ENCODE results near the gene FCHSD2.
"Not testable (repeated sequence)": the region's sequence is repeated elsewhere in the genome, so short reads cannot be mapped to it uniquely, and the experiment has no call there.

FCHSD2 gene

GRCh38 chr11:72940417-72940816 is 201.7 kb downstream of the FCHSD2 start:
- in situ Hi-C loops (cut with HindIII; ENCODE audit: low sequenced_read_pairs), result no loop called here

DNA sequence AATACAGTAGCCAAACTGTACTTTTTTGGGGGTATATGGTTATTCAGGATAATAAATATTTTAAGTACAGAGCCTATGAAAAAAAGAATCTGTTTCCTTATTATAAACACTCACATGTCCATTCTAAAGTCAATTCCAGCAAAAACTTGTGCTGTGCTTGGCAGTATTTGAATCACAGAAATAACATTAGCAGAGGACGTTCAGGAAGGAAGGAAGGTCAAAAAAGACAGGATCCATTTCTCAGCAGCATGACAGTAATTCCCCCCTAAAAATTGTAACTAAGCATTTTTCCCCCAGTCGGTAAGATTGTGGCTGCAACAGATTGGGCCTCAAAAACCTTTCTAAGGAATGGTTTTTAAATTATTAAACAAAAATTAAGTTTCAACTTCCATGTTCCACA is 203.1 kb downstream of the FCHSD2 start:
- in situ Hi-C loops (cut with HindIII; ENCODE audit: low sequenced_read_pairs), result loop anchor here (5.0 kb wide), 1 partner anchor 43 kb away; no protein-coding TSS in a partner anchor

GRCh38 chr11:72937439-72937838 is 204.7 kb downstream of the FCHSD2 start:
- in situ Hi-C loops (cut with HindIII; ENCODE audit: low sequenced_read_pairs), result loop anchor here (5.0 kb wide), 1 partner anchor 45 kb away; no protein-coding TSS in a partner anchor

- in situ Hi-C loops (cut with HindIII; ENCODE audit: low sequenced_read_pairs), result loop anchor here (5.0 kb wide), 1 partner anchor 47 kb away; no protein-coding TSS in a partner anchor
These were observed 206.4 kb downstream of the FCHSD2 start for GRCh38 chr11:72935700-72936099.

DNA sequence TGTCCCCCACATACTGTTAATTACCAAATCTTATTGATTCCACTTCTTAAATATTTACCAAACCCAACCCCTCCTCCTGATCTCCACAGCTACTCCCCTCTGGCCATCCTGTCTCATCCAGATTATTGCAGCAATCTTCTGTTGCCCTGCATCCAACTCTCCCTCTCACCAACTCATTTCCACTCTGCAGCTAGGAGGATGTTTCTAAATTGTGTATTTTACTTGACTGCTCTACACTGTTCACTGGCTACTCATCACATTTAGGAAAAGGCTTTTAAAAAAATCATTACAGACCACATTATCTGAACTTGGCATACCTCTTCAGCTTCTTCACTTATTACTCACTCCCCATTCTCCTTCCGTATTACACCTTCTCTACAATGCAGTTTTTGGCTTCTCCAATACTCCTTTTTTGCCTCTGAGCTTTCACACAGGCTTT is 210.0 kb downstream of the FCHSD2 start:
- in situ Hi-C loops (cut with HindIII; ENCODE audit: low sequenced_read_pairs), result no loop called here

DNA sequence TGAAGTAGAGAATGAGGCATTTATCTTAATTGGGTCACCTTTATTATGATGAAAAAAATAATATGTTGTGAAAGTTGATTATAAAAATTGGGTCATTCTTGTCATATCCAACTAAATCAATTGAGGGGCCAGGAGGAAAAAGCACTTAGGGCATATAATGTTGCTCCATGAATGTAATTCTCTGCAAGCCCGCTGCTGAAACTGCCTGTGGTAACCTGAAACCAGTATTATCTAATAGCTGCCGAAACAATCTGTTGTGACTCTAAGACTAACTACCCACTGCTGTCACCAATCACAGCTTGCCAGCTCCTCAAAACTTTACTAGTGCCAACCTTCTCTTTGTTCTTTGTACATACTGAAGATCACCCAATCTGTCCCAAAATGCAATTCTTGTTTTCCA is 212.1 kb downstream of the FCHSD2 start:
- in situ Hi-C loops (cut with HindIII; ENCODE audit: low sequenced_read_pairs), result no loop called here

DNA sequence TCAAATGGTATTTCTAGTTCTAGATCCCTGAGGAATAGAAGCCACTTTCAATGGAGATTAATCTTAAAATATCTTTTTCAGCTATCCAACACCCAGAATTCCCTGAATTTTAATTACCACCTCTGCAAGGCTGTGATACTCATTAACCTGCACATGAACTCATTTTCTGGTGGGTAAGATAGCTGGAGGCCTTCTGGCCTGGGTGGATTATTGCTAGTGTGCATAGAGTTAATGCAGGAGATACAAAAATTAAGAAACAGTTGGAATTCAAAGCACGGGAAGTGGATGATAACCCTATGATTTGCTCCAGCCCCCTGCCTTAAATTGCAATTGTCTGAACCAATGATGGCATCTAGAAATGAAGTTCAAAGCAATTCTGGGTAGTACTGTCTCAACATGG is 212.9 kb downstream of the FCHSD2 start:
- in situ Hi-C loops (cut with HindIII; ENCODE audit: low sequenced_read_pairs), result no loop called here

DNA sequence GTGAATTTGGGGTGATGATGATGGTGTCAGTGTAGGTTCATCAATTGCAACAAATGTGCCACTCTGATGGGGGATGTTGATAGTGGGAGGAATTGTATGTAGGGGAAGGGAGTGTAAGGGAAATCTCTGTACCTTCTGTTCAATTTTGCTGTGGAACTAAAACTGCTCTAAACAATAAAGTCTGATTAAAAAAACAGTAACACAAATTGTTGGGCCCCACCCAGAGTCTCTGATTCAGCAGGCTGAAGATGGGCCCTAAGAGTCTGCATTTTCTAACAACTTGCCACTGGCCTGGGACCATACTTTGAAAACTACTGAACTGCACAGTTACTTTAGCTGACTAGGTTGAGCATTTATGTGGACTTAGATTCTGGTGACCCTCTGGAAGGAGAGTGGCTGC is 214.7 kb downstream of the FCHSD2 start:
- in situ Hi-C loops (cut with HindIII; ENCODE audit: low sequenced_read_pairs), result no loop called here

GRCh38 chr11:72926076-72926475 is 216.0 kb downstream of the FCHSD2 start:
- in situ Hi-C loops (cut with HindIII; ENCODE audit: low sequenced_read_pairs), result no loop called here

DNA sequence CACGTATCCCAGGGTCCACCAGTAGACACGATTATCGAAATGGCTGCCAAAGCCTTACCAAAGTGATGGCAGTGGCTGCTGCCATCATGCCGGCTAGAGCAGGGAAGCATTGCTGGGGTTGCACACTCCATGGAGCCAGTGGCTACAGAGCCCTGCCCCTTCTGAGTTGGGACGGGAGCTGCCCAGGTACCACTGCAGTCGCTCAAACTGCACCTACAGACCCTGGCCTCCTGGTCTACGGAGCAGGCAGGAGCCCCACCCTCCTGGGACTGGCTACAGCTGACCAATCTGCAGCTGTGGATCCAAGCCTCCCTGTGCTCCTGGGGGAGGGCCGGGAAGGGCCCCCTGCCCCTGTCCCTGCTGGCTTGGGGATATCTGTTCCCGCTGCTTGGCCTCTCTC is 216.5 kb downstream of the FCHSD2 start:
- in situ Hi-C loops (cut with HindIII; ENCODE audit: low sequenced_read_pairs), result no loop called here

DNA sequence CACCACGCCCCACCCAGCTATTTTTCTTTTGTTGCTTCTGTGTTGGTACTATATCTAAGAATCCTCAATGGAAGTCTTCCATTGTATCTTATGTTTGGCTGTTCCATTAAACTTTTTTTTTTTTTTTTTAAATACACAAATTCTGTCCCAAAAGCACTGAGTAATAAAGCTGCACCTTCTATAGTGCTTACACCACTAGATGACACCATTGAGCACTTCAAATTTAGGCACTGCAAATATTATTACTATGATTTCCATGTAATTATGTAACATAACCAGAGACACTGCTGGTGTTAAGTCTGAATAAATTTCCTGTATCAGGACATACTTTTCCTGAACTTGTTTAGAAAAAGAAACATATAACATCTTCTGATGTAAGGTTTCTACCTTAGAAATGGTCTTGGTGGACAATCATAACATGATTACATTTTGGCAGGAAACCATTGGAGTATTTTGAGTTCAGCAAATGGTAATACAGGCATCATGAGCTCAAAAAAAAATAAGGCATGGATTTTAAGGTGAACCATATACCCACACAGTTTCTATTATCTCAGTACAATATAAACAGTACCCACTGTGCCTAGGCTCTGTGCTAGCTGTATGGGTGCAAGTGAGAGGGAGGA is 217.4 kb downstream of the FCHSD2 start:
- in situ Hi-C loops (cut with HindIII; ENCODE audit: low sequenced_read_pairs), result no loop called here

DNA sequence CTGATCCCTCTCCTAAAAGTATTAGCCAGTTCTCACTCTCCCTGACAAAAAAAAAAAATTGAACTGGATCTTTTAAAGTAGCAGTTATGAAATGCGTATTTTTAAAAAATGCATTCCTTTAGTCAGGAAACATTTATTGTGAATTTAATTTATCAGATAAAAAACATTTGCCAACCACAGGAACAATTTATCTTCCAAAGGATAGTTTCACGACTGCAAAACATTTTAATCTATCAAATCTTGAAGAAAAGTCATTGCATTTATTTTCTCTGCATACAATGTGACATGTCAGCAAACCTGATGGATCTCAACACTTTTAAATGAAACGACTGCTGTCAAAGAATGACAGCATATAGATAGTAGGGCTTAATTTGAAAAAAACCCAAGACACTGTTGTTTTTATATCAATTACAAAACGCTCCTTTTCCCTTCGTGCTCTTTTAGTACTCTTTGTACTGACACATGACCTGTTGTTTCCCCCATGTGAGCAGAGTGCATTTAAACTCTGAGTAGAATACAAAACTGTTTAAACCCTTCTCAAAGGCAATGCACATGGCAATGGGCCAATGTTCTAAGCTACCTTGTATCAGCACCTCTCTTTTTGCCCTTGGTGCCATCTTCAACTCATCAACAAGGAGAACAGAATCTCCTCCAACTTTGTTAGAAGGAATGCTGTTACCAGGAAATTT is 220.9 kb downstream of the FCHSD2 start:
- in situ Hi-C loops (cut with HindIII; ENCODE audit: low sequenced_read_pairs), result no loop called here

GRCh38 chr11:72920001-72920400 is 222.1 kb downstream of the FCHSD2 start:
- in situ Hi-C loops (cut with HindIII; ENCODE audit: low sequenced_read_pairs), result no loop called here

GRCh38 chr11:72918851-72919250 is 223.3 kb downstream of the FCHSD2 start:
- in situ Hi-C loops (cut with HindIII; ENCODE audit: low sequenced_read_pairs), result no loop called here

GRCh38 chr11:72912253-72912652 is 229.9 kb downstream of the FCHSD2 start:
- in situ Hi-C loops (cut with HindIII; ENCODE audit: low sequenced_read_pairs), result no loop called here

GRCh38 chr11:72909558-72910388 is 232.3 kb downstream of the FCHSD2 start:
- in situ Hi-C loops (cut with HindIII; ENCODE audit: low sequenced_read_pairs), result not testable (repeated sequence)

GRCh38 chr11:72908032-72908676 is 234.0 kb downstream of the FCHSD2 start:
- in situ Hi-C loops (cut with HindIII; ENCODE audit: low sequenced_read_pairs), result no loop called here

- in situ Hi-C loops (cut with HindIII; ENCODE audit: low sequenced_read_pairs), result no loop called here
These were observed 238.1 kb downstream of the FCHSD2 start for GRCh38 chr11:72904016-72904415.

DNA sequence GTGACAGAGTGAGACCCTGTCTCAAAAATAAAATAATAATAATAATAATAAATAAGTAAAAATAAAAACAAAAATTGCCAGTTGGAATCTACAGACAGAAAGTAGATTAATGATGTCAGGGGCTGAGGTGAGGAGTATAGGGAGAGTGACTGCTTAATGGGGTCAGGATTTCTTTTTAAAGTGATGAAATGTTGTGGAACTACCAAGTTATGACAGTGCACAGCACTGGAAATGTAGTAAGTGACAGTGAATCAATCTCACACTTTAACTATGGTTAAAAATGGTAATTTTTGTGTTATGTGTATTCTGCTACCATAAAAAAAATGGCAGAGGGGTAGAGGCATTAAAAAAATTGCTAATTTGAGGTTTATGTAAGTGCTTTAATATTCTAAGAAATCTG is 240.7 kb downstream of the FCHSD2 start:
- in situ Hi-C loops (cut with HindIII; ENCODE audit: low sequenced_read_pairs), result no loop called here

- in situ Hi-C loops (cut with HindIII; ENCODE audit: low sequenced_read_pairs), result no loop called here
These were observed 242.1 kb downstream of the FCHSD2 start for GRCh38 chr11:72900013-72900412.

DNA sequence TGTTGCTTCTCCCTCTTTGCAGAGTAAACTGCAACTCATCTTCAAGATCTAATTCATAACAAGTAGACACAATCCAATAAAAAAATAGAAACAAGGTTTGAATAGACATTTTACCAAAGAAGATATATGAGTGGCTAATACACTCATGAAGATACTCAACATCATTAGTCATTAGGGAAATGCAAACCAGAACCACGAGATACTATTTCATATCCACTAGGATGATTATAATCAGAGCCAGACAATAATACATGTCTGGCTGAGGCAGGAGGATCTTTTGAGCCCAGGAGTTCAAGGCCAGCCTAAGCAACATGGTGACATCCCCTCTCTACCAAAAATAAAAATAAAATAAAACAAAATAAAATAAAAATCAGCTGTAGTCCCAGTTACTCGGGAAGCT is 242.9 kb downstream of the FCHSD2 start:
- in situ Hi-C loops (cut with HindIII; ENCODE audit: low sequenced_read_pairs), result no loop called here

Measured in endothelial cell of hepatic sinusoid (primary cell).